HCT116 (cell line): ENCODE data around the gene RFTN1. TPM values are rescaled to one million over a fixed set of nuclear protein-coding genes. Genes with fewer than 3 reads are reported as not detected.

Source experiments
- ATAC-seq: fragments of 200-7000 bp; cut with Tn5 transposase; 2 replicates; pipeline ENCODE4 v1.9.1; 2020; ENCODE audit warnings: mild to moderate bottlenecking, moderate library complexity
- BruUV-seq: library from RNA; stranded (reverse); fragments of 400-500 nt; replicated peaks from 2 replicates; lab custom pipeline; 2021; lab: Mats Ljungman, UMichigan
- CTCF ChIA-PET: fragments of 300-600 bp; sonication (Branson Sonifier 250); formaldehyde crosslinking; loops from one replicate; lab custom pipeline; 2021; ENCODE audit warnings: antibody characterized with exemption; lab: Charles Lee
- POLR2A ChIA-PET: fragments of 300-600, 350-600 bp; sonication (Branson Sonifier 250); formaldehyde crosslinking; loops from one replicate; lab custom pipeline; 2021; ENCODE audit warnings: antibody characterized with exemption; lab: Charles Lee
- RAD21 ChIA-PET, 2 experiments: fragments of 300-600 bp; sonication (Branson Sonifier 250); formaldehyde crosslinking; loops; one replicate each; lab custom pipeline; 2023; ENCODE audit warnings: low total read pairs in 2 of 2; ENCODE audit not compliant: uncharacterized antibody in 2 of 2, unreplicated experiment in 2 of 2, low non-redundant PET in 1 of 2; lab: Charles Lee
- DNase-seq: peaks from one replicate; pipeline ENCODE4 v3.0.0-alpha.2; 2010; ENCODE audit warnings: low read depth, low spot score
- H2AFZ ChIP-seq: fragments of 200-600 bp; shearing (Covaris generic), sonication (generic); 2 replicates; pipeline ENCODE4 v1.6.1; 2017; ENCODE audit warnings: low read depth, mixed run types, mixed read lengths, antibody characterized with exemption, low read length; ENCODE audit not compliant: poor library complexity, severe bottlenecking
- H3K27ac ChIP-seq: 2 replicates; pipeline ENCODE4 v1.5.1; 2012; ENCODE audit warnings: low read depth, low read length
- H3K27me3 ChIP-seq: fragments of 200-600 bp; sonication (generic); 2 replicates; pipeline ENCODE4 v1.6.1; 2016; ENCODE audit warnings: mixed run types, low read length, mixed read lengths; ENCODE audit not compliant: insufficient read depth
- H3K36me3 ChIP-seq, 2 experiments: fragments of 200-500 bp in 1 of 2; fragments of 200-600 bp in 1 of 2; sonication (Bioruptor generic) in 1 of 2; sonication (generic) in 1 of 2; 2 replicates each; pipeline versions ENCODE4 v1.5.1 to v1.6.1; 2014 to 2016; ENCODE audit warnings: low read length in 2 of 2, inconsistent platforms in 1 of 2, mixed read lengths in 1 of 2, mixed run types in 1 of 2; ENCODE audit not compliant: insufficient read depth in 2 of 2, control insufficient read depth in 1 of 2
- H3K4me1 ChIP-seq, 2 experiments: fragments of 200-600 bp in 1 of 2; sonication (generic) in 1 of 2; 2 replicates each; pipeline versions ENCODE4 v1.5.1 to v1.6.1; 2012 to 2017; ENCODE audit warnings: low read length in 2 of 2, inconsistent platforms in 1 of 2, mild to moderate bottlenecking in 1 of 2, mixed read lengths in 1 of 2, mixed run types in 1 of 2, moderate library complexity in 1 of 2; ENCODE audit not compliant: insufficient read depth in 2 of 2, control insufficient read depth in 1 of 2
- H3K4me2 ChIP-seq: fragments of 200-600 bp; sonication (generic); 2 replicates; pipeline ENCODE4 v1.6.1; 2017; ENCODE audit warnings: mixed run types, low read length, mixed read lengths
- H3K4me3 ChIP-seq, 2 experiments: fragments of 200-600 bp in 1 of 2; sonication (generic) in 1 of 2; replicated peaks in 1 of 2; 2 replicates each; pipeline ENCODE4 v1.5.1; 2011 to 2016; ENCODE audit warnings: low read length in 2 of 2, control low read depth in 1 of 2, low read depth in 1 of 2, mild to moderate bottlenecking in 1 of 2, mixed read lengths in 1 of 2, mixed run types in 1 of 2
- H3K79me2 ChIP-seq: fragments of 200-600 bp; sonication (generic); 2 replicates; pipeline ENCODE4 v1.6.1; 2017; ENCODE audit warnings: mild to moderate bottlenecking, mixed run types, low read length, moderate library complexity, mixed read lengths; ENCODE audit not compliant: insufficient read depth
- H3K9ac ChIP-seq: fragments of 200-600 bp; sonication (generic); 2 replicates; pipeline ENCODE4 v1.6.1; 2016; ENCODE audit warnings: low read length, mixed read lengths
- H3K9me2 ChIP-seq: fragments of 200-600 bp; sonication (generic), shearing (Covaris generic); 2 replicates; pipeline ENCODE4 v1.6.1; 2017; ENCODE audit warnings: mixed run types, mild to moderate bottlenecking, moderate library complexity; ENCODE audit not compliant: insufficient read depth
- H3K9me3 ChIP-seq, 2 experiments: fragments of 200-500 bp in 1 of 2; fragments of 200-600 bp in 1 of 2; sonication (Bioruptor generic) in 1 of 2; sonication (generic) in 1 of 2; 2 replicates each; pipeline ENCODE4 v1.6.1; 2014 to 2017; ENCODE audit warnings: low read length in 2 of 2, mixed read lengths in 2 of 2, inconsistent platforms in 1 of 2, low read depth in 1 of 2, mild to moderate bottlenecking in 1 of 2, mixed run types in 1 of 2, moderate library complexity in 1 of 2; ENCODE audit not compliant: control insufficient read depth in 1 of 2, insufficient read depth in 1 of 2
- H4K20me1 ChIP-seq: fragments of 200-600 bp; sonication (generic), shearing (Covaris generic); 2 replicates; pipeline ENCODE4 v1.6.1; 2017; ENCODE audit warnings: mixed run types, mild to moderate bottlenecking, moderate library complexity; ENCODE audit not compliant: insufficient read depth
- CEBPB ChIP-seq: IDR thresholded peaks from 2 replicates; pipeline ENCODE4 v1.6.1; 2012; ENCODE audit warnings: low read depth
- EGR1 ChIP-seq: IDR thresholded peaks from 2 replicates; pipeline ENCODE4 v1.6.1; 2012; ENCODE audit warnings: low read depth
- ELF1 ChIP-seq: IDR thresholded peaks from 2 replicates; pipeline ENCODE4 v1.6.1; 2012; ENCODE audit warnings: low read depth, borderline replicate concordance
- EZH2 ChIP-seq: fragments of 200-600 bp; sonication (generic); IDR thresholded peaks from 2 replicates; pipeline ENCODE4 v1.6.1; 2017; ENCODE audit warnings: antibody characterized with exemption, mixed run types
- EZH2phosphoT487 ChIP-seq: fragments of 200-600 bp; IDR thresholded peaks from 2 replicates; pipeline ENCODE4 v1.6.1; 2018; ENCODE audit warnings: antibody characterized with exemption, borderline replicate concordance
- FOSL1 ChIP-seq: IDR thresholded peaks from 2 replicates; pipeline ENCODE4 v1.6.1; 2012; ENCODE audit warnings: low read depth
- JUND ChIP-seq: IDR thresholded peaks from 2 replicates; pipeline ENCODE4 v1.6.1; 2012
- POLR2A ChIP-seq: IDR thresholded peaks from 2 replicates; pipeline ENCODE4 v1.7.0; 2011; ENCODE audit warnings: borderline replicate concordance; ENCODE audit not compliant: insufficient read depth, insufficient read length; ENCODE audit errors: extremely low read depth
- POLR2AphosphoS5 ChIP-seq: IDR thresholded peaks from 2 replicates; pipeline ENCODE4 v1.6.1; 2011; ENCODE audit warnings: mild to moderate bottlenecking, low read depth, low read length, moderate library complexity
- RAD21 ChIP-seq: IDR thresholded peaks from 2 replicates; pipeline ENCODE4 v1.6.1; 2012; ENCODE audit warnings: low read depth, mild to moderate bottlenecking
- SIN3A ChIP-seq: IDR thresholded peaks from 2 replicates; pipeline ENCODE4 v1.6.1; 2012; ENCODE audit warnings: low read depth
- SP1 ChIP-seq: IDR thresholded peaks from 2 replicates; pipeline ENCODE4 v1.6.1; 2012; ENCODE audit warnings: low read depth
- SRF ChIP-seq: IDR thresholded peaks from 2 replicates; pipeline ENCODE4 v1.6.1; 2012; ENCODE audit warnings: low read depth
- TCF7L2 ChIP-seq: IDR thresholded peaks from 2 replicates; pipeline ENCODE4 v1.7.0; 2011; ENCODE audit warnings: borderline replicate concordance, inconsistent platforms; ENCODE audit not compliant: insufficient read depth, insufficient read length; ENCODE audit errors: extremely low read depth
- YY1 ChIP-seq: IDR thresholded peaks from 2 replicates; pipeline ENCODE4 v1.6.1; 2011; ENCODE audit warnings: low read length, low read depth, moderate library complexity, mild to moderate bottlenecking; ENCODE audit not compliant: insufficient replicate concordance; ENCODE audit errors: extremely low read depth
- ZNF274 ChIP-seq: fragments of 200-500 bp; sonication (Bioruptor generic); IDR thresholded peaks from 2 replicates; pipeline ENCODE4 v1.6.1; 2014; ENCODE audit warnings: mild to moderate bottlenecking, low read depth, low read length, inconsistent platforms
- intact Hi-C: fragments of 100-400 bp; cut with micrococcal nuclease; formaldehyde crosslinking; loops from 2 replicates; pipeline ENCODE4 v1.10.0; 2022
- total RNA-seq: library from RNA; stranded (reverse); gene quantifications from one replicate; pipeline ENCODE4 v1.2.1, GENCODE V29; 2021; ENCODE audit not compliant: unreplicated experiment
- TF ChIP-seq, protein P1 (sequence below), 3 experiments: fragments of 200-600 bp in 1 of 3; sonication (generic) in 1 of 3; IDR thresholded peaks in 2 of 3; conservative IDR thresholded peaks in 1 of 3; 2 replicates each; pipeline ENCODE4 v1.5.1; 2012 to 2017; ENCODE audit warnings: low read depth in 2 of 3, low read length in 2 of 3, antibody characterized with exemption in 1 of 3, borderline replicate concordance in 1 of 3, control low read depth in 1 of 3, mild to moderate bottlenecking in 1 of 3, mixed read lengths in 1 of 3, mixed run types in 1 of 3, moderate library complexity in 1 of 3; ENCODE audit not compliant: insufficient read depth in 1 of 3
- TF ChIP-seq, protein P2 (sequence below): IDR thresholded peaks from 2 replicates; pipeline ENCODE4 v1.6.1; 2012
- TF ChIP-seq, protein P3 (sequence below): IDR thresholded peaks from 2 replicates; pipeline ENCODE4 v1.6.1; 2012; ENCODE audit warnings: low read depth
- TF ChIP-seq, protein P4 (sequence below): IDR thresholded peaks from 2 replicates; pipeline ENCODE4 v1.6.1; 2012

Gene RFTN1
- total RNA-seq, 1 experiment from 2014 or later = 3.9 TPM

DNA sequence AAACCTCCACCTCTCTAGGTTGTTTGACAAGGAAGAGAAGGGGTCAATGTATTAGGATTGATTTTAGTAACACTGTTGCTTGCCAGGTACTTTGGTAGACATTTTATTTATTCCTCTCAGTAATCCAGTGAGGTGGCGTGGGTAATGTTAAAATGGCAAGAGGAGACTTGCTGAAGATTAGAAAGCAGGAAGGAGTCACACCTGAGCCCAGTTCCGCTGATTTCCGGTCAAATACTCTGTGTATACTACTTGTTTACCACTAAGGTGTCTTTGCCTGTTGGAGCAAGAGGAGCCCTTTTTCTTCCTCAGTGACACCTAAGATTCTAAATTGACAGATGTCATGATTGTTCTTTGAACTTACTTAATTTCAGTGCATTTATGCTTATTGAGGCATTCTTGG lies 246.8 kb downstream of the RFTN1 start:
- BruUV-seq = no TSS peak
- intact Hi-C loops = no loop called here
- no peak overlapping the region for H3K27ac ChIP-seq
- no peak for ATAC-seq
- ChIA-PET RAD21 (no interaction called here), POLR2A (no interaction called here), CTCF (no interaction called here)
- no peak for DNase-seq
- H3K4me1 ChIP-seq = peaks cover 6 to 8% of the 10 kb centered on the region in 2 experiments; a peak in 3 of 4 replicates
- no peak overlapping the region for H2AFZ ChIP-seq
- H4K20me1 ChIP-seq = no peaks in the 10 kb centered on the region
- no peaks in the 10 kb centered on the region for H3K9me2 ChIP-seq
- peaks cover 3 to 23% of the 10 kb centered on the region in 2 experiments; a peak in 3 of 4 replicates for H3K36me3 ChIP-seq
- no peaks in the 10 kb centered on the region for H3K27me3 ChIP-seq
- H3K9me3 ChIP-seq = no peaks in the 10 kb centered on the region
- no peak overlapping the region for H3K9ac ChIP-seq
- no peak for TF ChIP-seq ELF1
- TF ChIP-seq, protein P1, sequence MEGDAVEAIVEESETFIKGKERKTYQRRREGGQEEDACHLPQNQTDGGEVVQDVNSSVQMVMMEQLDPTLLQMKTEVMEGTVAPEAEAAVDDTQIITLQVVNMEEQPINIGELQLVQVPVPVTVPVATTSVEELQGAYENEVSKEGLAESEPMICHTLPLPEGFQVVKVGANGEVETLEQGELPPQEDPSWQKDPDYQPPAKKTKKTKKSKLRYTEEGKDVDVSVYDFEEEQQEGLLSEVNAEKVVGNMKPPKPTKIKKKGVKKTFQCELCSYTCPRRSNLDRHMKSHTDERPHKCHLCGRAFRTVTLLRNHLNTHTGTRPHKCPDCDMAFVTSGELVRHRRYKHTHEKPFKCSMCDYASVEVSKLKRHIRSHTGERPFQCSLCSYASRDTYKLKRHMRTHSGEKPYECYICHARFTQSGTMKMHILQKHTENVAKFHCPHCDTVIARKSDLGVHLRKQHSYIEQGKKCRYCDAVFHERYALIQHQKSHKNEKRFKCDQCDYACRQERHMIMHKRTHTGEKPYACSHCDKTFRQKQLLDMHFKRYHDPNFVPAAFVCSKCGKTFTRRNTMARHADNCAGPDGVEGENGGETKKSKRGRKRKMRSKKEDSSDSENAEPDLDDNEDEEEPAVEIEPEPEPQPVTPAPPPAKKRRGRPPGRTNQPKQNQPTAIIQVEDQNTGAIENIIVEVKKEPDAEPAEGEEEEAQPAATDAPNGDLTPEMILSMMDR (IDR thresholded peaks at IDR 0.05 in 2 of 3, conservative IDR thresholded peaks at IDR 0.05 in 1 of 3; ENCODE audit: borderline replicate concordance in 1 of 3, insufficient read depth in 1 of 3, low read depth in 2 of 3, low read length in 2 of 3) = no peak
- TF ChIP-seq, protein P2, sequence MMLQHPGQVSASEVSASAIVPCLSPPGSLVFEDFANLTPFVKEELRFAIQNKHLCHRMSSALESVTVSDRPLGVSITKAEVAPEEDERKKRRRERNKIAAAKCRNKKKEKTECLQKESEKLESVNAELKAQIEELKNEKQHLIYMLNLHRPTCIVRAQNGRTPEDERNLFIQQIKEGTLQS = no peak
- no peak for TF ChIP-seq EZH2phosphoT487
- TF ChIP-seq YY1 = no peak
- no peak for TF ChIP-seq SP1
- TF ChIP-seq, protein P3, sequence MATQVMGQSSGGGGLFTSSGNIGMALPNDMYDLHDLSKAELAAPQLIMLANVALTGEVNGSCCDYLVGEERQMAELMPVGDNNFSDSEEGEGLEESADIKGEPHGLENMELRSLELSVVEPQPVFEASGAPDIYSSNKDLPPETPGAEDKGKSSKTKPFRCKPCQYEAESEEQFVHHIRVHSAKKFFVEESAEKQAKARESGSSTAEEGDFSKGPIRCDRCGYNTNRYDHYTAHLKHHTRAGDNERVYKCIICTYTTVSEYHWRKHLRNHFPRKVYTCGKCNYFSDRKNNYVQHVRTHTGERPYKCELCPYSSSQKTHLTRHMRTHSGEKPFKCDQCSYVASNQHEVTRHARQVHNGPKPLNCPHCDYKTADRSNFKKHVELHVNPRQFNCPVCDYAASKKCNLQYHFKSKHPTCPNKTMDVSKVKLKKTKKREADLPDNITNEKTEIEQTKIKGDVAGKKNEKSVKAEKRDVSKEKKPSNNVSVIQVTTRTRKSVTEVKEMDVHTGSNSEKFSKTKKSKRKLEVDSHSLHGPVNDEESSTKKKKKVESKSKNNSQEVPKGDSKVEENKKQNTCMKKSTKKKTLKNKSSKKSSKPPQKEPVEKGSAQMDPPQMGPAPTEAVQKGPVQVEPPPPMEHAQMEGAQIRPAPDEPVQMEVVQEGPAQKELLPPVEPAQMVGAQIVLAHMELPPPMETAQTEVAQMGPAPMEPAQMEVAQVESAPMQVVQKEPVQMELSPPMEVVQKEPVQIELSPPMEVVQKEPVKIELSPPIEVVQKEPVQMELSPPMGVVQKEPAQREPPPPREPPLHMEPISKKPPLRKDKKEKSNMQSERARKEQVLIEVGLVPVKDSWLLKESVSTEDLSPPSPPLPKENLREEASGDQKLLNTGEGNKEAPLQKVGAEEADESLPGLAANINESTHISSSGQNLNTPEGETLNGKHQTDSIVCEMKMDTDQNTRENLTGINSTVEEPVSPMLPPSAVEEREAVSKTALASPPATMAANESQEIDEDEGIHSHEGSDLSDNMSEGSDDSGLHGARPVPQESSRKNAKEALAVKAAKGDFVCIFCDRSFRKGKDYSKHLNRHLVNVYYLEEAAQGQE = no peak
- no peak for TF ChIP-seq ZNF274
- no peak for TF ChIP-seq TCF7L2
- TF ChIP-seq, protein P4, sequence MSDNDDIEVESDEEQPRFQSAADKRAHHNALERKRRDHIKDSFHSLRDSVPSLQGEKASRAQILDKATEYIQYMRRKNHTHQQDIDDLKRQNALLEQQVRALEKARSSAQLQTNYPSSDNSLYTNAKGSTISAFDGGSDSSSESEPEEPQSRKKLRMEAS = no peak
- TF ChIP-seq SIN3A = no peak
- no peak for TF ChIP-seq POLR2AphosphoS5
- TF ChIP-seq FOSL1 = no peak
- no peak for TF ChIP-seq EGR1
- no peak for TF ChIP-seq JUND
- no peak for TF ChIP-seq EZH2
- no peak for TF ChIP-seq SRF
- TF ChIP-seq CEBPB = no peak
- TF ChIP-seq POLR2A = no peak
- no peak for TF ChIP-seq RAD21
- no peak overlapping the region; a peak in 1 of 4 replicates for H3K4me3 ChIP-seq
- H3K4me2 ChIP-seq = peak overlapping the region; percentile 79; the same call in 1 of the 2 replicates
- peaks cover 75% of the 10 kb centered on the region for H3K79me2 ChIP-seq
